HepG2 (cell line): ENCODE results near the gene GDNF. TPM values are rescaled to one million over a fixed set of nuclear protein-coding genes. Genes with fewer than 3 reads are reported as not detected.

Source experiments
- FOXO4 ChIP-seq: sonication (generic); formaldehyde crosslinking; conservative IDR thresholded peaks from 2 replicates; pipeline ENCODE4 v1.8.1; 2023; ENCODE audit warnings: missing genetic modification reagents
- JUND ChIP-seq: sonication (generic); formaldehyde crosslinking; IDR thresholded peaks from 2 replicates; pipeline ENCODE4 v1.8.0; 2022; ENCODE audit warnings: mild to moderate bottlenecking, missing genetic modification reagents
- KLF15 ChIP-seq: sonication (generic); formaldehyde crosslinking; IDR thresholded peaks from 2 replicates; pipeline ENCODE4 v1.8.1; 2023; ENCODE audit warnings: borderline replicate concordance, mild to moderate bottlenecking, inconsistent platforms, missing genetic modification reagents, mixed read lengths
- KMT2B ChIP-seq: IDR thresholded peaks from 2 replicates; pipeline ENCODE4 v1.6.1; 2016; ENCODE audit warnings: missing genetic modification reagents, missing compliant biosample characterization
- MED13 ChIP-seq: sonication (generic); formaldehyde crosslinking; IDR thresholded peaks from 2 replicates; pipeline ENCODE4 v1.5.0; 2020; ENCODE audit warnings: missing genetic modification reagents
- NR3C1 ChIP-seq: sonication (generic); formaldehyde crosslinking; IDR thresholded peaks from 2 replicates; pipeline ENCODE4 v1.4.0; 2020; ENCODE audit warnings: missing genetic modification reagents
- RARA ChIP-seq: IDR thresholded peaks from 2 replicates; pipeline ENCODE4 v1.6.1; 2016; ENCODE audit warnings: missing genetic modification reagents, missing compliant biosample characterization
- RFXAP ChIP-seq: sonication (generic); formaldehyde crosslinking; IDR thresholded peaks from 2 replicates; pipeline ENCODE4 v1.4.0; 2020; ENCODE audit warnings: missing genetic modification reagents, borderline replicate concordance
- SRY ChIP-seq: sonication (generic); formaldehyde crosslinking; IDR thresholded peaks from 2 replicates; pipeline ENCODE4 v1.8.0; 2022; ENCODE audit warnings: mild to moderate bottlenecking, missing genetic modification reagents
- ZNF18 ChIP-seq: sonication (generic); formaldehyde crosslinking; IDR thresholded peaks from 2 replicates; pipeline ENCODE4 v1.8.0; 2022; ENCODE audit warnings: mild to moderate bottlenecking, missing genetic modification reagents; ENCODE audit not compliant: insufficient replicate concordance
- ZNF230 ChIP-seq: sonication (generic); formaldehyde crosslinking; IDR thresholded peaks from 2 replicates; pipeline ENCODE4 v1.4.0; 2020; ENCODE audit warnings: mild to moderate bottlenecking, missing genetic modification reagents
- ZNF232 ChIP-seq: sonication (generic); formaldehyde crosslinking; IDR thresholded peaks from 2 replicates; pipeline ENCODE4 v1.4.0; 2020; ENCODE audit warnings: missing genetic modification reagents, borderline replicate concordance
- ZNF780A ChIP-seq: sonication (generic); formaldehyde crosslinking; IDR thresholded peaks from 2 replicates; pipeline ENCODE4 v1.8.0; 2022; ENCODE audit warnings: mild to moderate bottlenecking, missing genetic modification reagents, moderate library complexity
- ZSCAN31 ChIP-seq: sonication (generic); formaldehyde crosslinking; IDR thresholded peaks from 2 replicates; pipeline ENCODE4 v1.5.0; 2020; ENCODE audit warnings: low read depth, mild to moderate bottlenecking, missing genetic modification reagents
- ZSCAN9 ChIP-seq: IDR thresholded peaks from 2 replicates; pipeline ENCODE4 v1.6.1; 2016; ENCODE audit warnings: borderline replicate concordance
- polyA plus RNA-seq, 8 experiments: library from polyadenylated mRNA; depleted of rRNA in 3 of 8; stranded (reverse) in 7 of 8; unstranded in 1 of 8; fragments of >200 nt; fragmentation: Illumina TruSeq in 4 of 8; extraction: Trizol in 4 of 8; gene quantifications; 2 replicates each; pipeline versions ENCODE4 v1.2.1 to v1.2.3, GENCODE V29; 2011 to 2016; ENCODE audit warnings: low read depth in 4 of 8, missing spikeins in 1 of 8, mixed read lengths in 1 of 8; ENCODE audit not compliant: insufficient read depth in 1 of 8
- total RNA-seq, 5 experiments: library from RNA; depleted of rRNA; stranded (reverse); fragments of >200 nt; fragmentation: Illumina TruSeq; extraction: Trizol; gene quantifications; 2 replicates each; pipeline ENCODE4 v1.2.3, GENCODE V29; 2016; ENCODE audit warnings: low read depth in 1 of 5
- TF ChIP-seq, protein P1 (sequence below): sonication (generic); formaldehyde crosslinking; IDR thresholded peaks from 2 replicates; pipeline ENCODE4 v1.4.0; 2020; ENCODE audit warnings: missing genetic modification reagents
- TF ChIP-seq, protein P2 (sequence below): sonication (generic); formaldehyde crosslinking; IDR thresholded peaks from 2 replicates; pipeline ENCODE4 v1.4.0; 2020; ENCODE audit warnings: low read depth, missing genetic modification reagents
- TF ChIP-seq, protein P3 (sequence below): sonication (generic); formaldehyde crosslinking; IDR thresholded peaks from 2 replicates; pipeline ENCODE4 v1.8.1; 2023; ENCODE audit warnings: mild to moderate bottlenecking, missing genetic modification reagents

The GDNF gene
- total and polyA plus RNA-seq, 2 of the 13 experiments (the other 11 are each of a cell fraction or from before 2014, with no cell fraction given) = 0.24 to 0.46 TPM

DNA sequence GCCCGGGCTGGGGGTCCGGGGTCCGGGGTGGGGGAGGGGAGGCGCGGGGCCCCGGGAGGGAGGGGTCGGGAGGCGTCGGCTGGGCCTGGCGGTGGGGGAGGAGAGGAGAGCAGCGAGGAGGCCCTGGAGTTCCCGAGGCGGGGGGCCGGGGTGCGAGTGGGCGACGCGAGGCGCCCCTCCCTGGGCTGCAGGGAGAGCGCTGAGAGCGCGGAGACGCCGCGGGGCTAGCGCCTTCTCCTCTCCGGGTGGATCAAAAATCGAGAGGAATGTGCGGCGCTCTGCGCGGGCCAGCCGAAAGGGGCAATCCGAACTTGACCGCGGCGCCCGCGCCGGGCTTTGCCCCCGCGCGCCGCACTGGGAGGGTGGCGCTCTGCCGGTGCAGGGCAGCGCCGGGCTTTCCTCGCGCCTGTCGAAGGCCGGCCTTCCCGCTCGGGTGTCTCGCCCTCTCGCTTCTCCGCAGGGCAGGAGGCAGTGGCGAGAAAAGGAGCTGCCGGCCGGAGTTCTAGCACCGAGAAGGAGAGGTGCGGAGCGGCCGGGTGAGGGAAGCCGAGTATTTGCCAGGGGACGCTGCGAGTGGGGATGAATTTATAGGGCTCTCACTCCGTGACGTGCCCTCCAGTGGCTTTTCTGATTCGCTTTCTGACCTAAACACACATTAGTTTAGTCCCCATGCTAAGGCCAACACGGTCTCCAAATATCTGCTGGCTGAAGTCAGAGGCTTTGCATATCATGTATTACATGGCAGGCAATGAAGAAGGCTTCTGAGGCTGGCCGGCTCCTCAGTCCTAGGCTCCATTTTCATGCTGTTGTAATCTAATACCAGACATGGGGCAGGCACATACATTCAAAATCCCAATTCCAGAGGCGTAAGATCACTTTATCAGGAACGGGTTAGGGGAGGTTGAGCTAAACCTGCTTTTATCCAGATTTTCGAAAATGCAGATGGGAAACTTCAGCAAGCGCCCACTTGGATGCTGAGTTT, 503 bp upstream of the GDNF start (continued):
- TF ChIP-seq JUND (CRISPR knock-in tag) (0 out of 2 replicates have a peak, but pooled peaks have one; percentile 10), ZSCAN31 (CRISPR knock-in tag) (peak; percentile 30; the same call in 1 of the 2 replicates), FOXO4 (CRISPR knock-in tag) (0 out of 2 replicates have a peak, but pooled peaks have one; percentile 92), ZNF232 (CRISPR knock-in tag) (0 out of 2 replicates have a peak, but pooled peaks have one; percentile 45), RARA (CRISPR knock-in tag) (0 out of 2 replicates have a peak, but pooled peaks have one; percentile 17), RFXAP (CRISPR knock-in tag) (peak; percentile 54; the same call in 1 of the 2 replicates), NR3C1 (CRISPR knock-in tag) (no peak), ZSCAN9 (CRISPR knock-in tag) (0 out of 2 replicates have a peak, but pooled peaks have one; percentile 29), ZNF18 (CRISPR knock-in tag) (no peak), ZNF780A (CRISPR knock-in tag) (no peak), KLF15 (CRISPR knock-in tag) (peak; percentile 65; the same call in 1 of the 2 replicates), ZNF230 (CRISPR knock-in tag) (no peak), KMT2B (0 out of 2 replicates have a peak, but pooled peaks have one; percentile 26), MED13 (CRISPR knock-in tag) (peak; percentile 65; the same call in 1 of the 2 replicates), SRY (CRISPR knock-in tag) (peak; percentile 95)
- TF ChIP-seq, protein P1, sequence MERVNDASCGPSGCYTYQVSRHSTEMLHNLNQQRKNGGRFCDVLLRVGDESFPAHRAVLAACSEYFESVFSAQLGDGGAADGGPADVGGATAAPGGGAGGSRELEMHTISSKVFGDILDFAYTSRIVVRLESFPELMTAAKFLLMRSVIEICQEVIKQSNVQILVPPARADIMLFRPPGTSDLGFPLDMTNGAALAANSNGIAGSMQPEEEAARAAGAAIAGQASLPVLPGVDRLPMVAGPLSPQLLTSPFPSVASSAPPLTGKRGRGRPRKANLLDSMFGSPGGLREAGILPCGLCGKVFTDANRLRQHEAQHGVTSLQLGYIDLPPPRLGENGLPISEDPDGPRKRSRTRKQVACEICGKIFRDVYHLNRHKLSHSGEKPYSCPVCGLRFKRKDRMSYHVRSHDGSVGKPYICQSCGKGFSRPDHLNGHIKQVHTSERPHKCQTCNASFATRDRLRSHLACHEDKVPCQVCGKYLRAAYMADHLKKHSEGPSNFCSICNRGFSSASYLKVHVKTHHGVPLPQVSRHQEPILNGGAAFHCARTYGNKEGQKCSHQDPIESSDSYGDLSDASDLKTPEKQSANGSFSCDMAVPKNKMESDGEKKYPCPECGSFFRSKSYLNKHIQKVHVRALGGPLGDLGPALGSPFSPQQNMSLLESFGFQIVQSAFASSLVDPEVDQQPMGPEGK (CRISPR knock-in tag) = 0 out of 2 replicates have a peak, but pooled peaks have one; percentile 51
- TF ChIP-seq, protein P2, sequence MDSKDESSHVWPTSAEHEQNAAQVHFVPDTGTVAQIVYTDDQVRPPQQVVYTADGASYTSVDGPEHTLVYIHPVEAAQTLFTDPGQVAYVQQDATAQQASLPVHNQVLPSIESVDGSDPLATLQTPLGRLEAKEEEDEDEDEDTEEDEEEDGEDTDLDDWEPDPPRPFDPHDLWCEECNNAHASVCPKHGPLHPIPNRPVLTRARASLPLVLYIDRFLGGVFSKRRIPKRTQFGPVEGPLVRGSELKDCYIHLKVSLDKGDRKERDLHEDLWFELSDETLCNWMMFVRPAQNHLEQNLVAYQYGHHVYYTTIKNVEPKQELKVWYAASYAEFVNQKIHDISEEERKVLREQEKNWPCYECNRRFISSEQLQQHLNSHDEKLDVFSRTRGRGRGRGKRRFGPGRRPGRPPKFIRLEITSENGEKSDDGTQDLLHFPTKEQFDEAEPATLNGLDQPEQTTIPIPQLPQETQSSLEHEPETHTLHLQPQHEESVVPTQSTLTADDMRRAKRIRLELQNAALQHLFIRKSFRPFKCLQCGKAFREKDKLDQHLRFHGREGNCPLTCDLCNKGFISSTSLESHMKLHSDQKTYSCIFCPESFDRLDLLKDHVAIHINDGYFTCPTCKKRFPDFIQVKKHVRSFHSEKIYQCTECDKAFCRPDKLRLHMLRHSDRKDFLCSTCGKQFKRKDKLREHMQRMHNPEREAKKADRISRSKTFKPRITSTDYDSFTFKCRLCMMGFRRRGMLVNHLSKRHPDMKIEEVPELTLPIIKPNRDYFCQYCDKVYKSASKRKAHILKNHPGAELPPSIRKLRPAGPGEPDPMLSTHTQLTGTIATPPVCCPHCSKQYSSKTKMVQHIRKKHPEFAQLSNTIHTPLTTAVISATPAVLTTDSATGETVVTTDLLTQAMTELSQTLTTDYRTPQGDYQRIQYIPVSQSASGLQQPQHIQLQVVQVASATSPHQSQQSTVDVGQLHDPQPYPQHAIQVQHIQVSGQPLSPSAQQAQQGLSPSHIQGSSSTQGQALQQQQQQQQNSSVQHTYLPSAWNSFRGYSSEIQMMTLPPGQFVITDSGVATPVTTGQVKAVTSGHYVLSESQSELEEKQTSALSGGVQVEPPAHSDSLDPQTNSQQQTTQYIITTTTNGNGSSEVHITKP = no peak
- TF ChIP-seq, protein P3, sequence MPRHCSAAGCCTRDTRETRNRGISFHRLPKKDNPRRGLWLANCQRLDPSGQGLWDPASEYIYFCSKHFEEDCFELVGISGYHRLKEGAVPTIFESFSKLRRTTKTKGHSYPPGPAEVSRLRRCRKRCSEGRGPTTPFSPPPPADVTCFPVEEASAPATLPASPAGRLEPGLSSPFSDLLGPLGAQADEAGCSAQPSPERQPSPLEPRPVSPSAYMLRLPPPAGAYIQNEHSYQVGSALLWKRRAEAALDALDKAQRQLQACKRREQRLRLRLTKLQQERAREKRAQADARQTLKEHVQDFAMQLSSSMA (CRISPR knock-in tag) = no peak
